NOMO-1 treated with dmso at 0.1 percent for 144 hours (cell line): ENCODE results near the gene C22orf39.
A peak's percentile ranks its signal among the peaks of the same experiment; 100 is the strongest.
"Not testable (repeated sequence)": the region's sequence is repeated elsewhere in the genome, so short reads cannot be mapped to it uniquely, and the experiment has no call there.

ENCODE experiments used
- DNase-seq: peaks from one replicate; lab custom pipeline; 2025; ENCODE audit not compliant: unreplicated experiment; lab: John Stamatoyannopoulos, UW

Gene C22orf39

GRCh38 chr22:19454156-19454555 lies 6.6 kb upstream of the C22orf39 start:
- no peak for DNase-seq

GRCh38 chr22:19453718-19454117 lies 6.2 kb upstream of the C22orf39 start:
- no peak for DNase-seq

- DNase-seq, result no peak
Observed at GRCh38 chr22:19451570-19451969, 4.1 kb upstream of the C22orf39 start.

- no peak for DNase-seq
Observed at GRCh38 chr22:19450363-19451175, 3.1 kb upstream of the C22orf39 start.

- DNase-seq, result no peak
Observed at GRCh38 chr22:19449422-19449767, 1.9 kb upstream of the C22orf39 start.

- DNase-seq, result no peak
Observed at GRCh38 chr22:19448739-19449421, 1.4 kb upstream of the C22orf39 start.

- no peak for DNase-seq
Observed at GRCh38 chr22:19448076-19448607, 631 bp upstream of the C22orf39 start.

GRCh38 chr22:19446603-19447329 lies 745 bp downstream of the C22orf39 start:
- no peak for DNase-seq

GRCh38 chr22:19445279-19445982 lies 2.1 kb downstream of the C22orf39 start:
- not testable (repeated sequence) for DNase-seq

GRCh38 chr22:19443544-19444211 lies 3.8 kb downstream of the C22orf39 start:
- no peak for DNase-seq

- DNase-seq, result no peak
Observed at GRCh38 chr22:19442166-19442565, 5.3 kb downstream of the C22orf39 start.

GRCh38 chr22:19440411-19441195 lies 6.9 kb downstream of the C22orf39 start:
- DNase-seq, result no peak

GRCh38 chr22:19438298-19438697 lies 9.2 kb downstream of the C22orf39 start:
- no peak for DNase-seq

GRCh38 chr22:19436444-19437161 lies 10.9 kb downstream of the C22orf39 start:
- DNase-seq, result not testable (repeated sequence)

- DNase-seq, result no peak
Observed at GRCh38 chr22:19434829-19435580, 12.5 kb downstream of the C22orf39 start.

- DNase-seq, result no peak
Observed at GRCh38 chr22:19434401-19434800, 13.1 kb downstream of the C22orf39 start.

GRCh38 chr22:19432133-19432851 lies 15.2 kb downstream of the C22orf39 start, which contains the start of gene MRPL40:
Gene MRPL40, plus strand, starts transcription at chr22:19432545. Its CDS starts 10 bp downstream, at chr22:19432555.
- DNase-seq, result peak; percentile 93
